ENCODE data around the gene ST7L. TPM values are rescaled to one million over a fixed set of nuclear protein-coding genes. Genes with fewer than 3 reads are reported as not detected.
A peak's percentile ranks its signal among the peaks of the same experiment; 100 is the strongest.

ST7L gene
- total and polyA plus RNA-seq, 9 of the 15 experiments (the other 6 are each of a cell fraction or from before 2014, with no cell fraction given), result 9.0 to 32.5 (median 26.6) TPM

GRCh38 chr1:112618721-112619517, at the start of gene ST7L (continued):
- TF ChIP-seq BRCA1 (IDR thresholded peaks at IDR 0.05) (no peak), BRCA1 (CRISPR knock-in tag; IDR thresholded peaks at IDR 0.05) (0 out of 2 replicates have a peak, but pooled peaks have one; percentile 62), ETV6 (IDR thresholded peaks at IDR 0.05; ENCODE audit: borderline replicate concordance in 1 of 2, low read depth in 2 of 2, low read length in 1 of 2) (no peak), ETV6 (CRISPR knock-in tag; IDR thresholded peaks at IDR 0.05; ENCODE audit: borderline replicate concordance) (no peak), MEF2A (IDR thresholded peaks at IDR 0.05; ENCODE audit: control insufficient read depth, low read depth, low read length) (no peak), ATF7 (IDR thresholded peaks at IDR 0.05) (no peak), ESRRA (IDR thresholded peaks at IDR 0.05; ENCODE audit: borderline replicate concordance, low read depth) (no peak), TOE1 (IDR thresholded peaks at IDR 0.05; ENCODE audit: borderline replicate concordance) (peak; percentile 16; the same call in 1 of the 2 replicates), TOE1 (CRISPR knock-in tag; IDR thresholded peaks at IDR 0.05; ENCODE audit: borderline replicate concordance, low read depth) (peak; percentile 84), KLF1 (tag; IDR thresholded peaks at IDR 0.05) (no peak), ZNF217 (CRISPR knock-in tag; IDR thresholded peaks at IDR 0.05) (no peak), TBL1XR1 (IDR thresholded peaks at IDR 0.05; ENCODE audit: low read length in 2 of 2) (no peak), NCOA2 (IDR thresholded peaks at IDR 0.05; ENCODE audit: partially characterized antibody in 2 of 2) (no peak), ZNF224 (CRISPR knock-in tag; IDR thresholded peaks at IDR 0.05) (0 out of 2 replicates have a peak, but pooled peaks have one; percentile 68), WHSC1 (IDR thresholded peaks at IDR 0.05; ENCODE audit: low read length) (no peak), HBP1 (CRISPR knock-in tag; IDR thresholded peaks at IDR 0.05) (no peak), KLF13 (tag; IDR thresholded peaks at IDR 0.05; ENCODE audit: borderline replicate concordance, low read depth) (no peak), ZFX (CRISPR knock-in tag; IDR thresholded peaks at IDR 0.05) (no peak; the same call in 1 of the 2 replicates), HNRNPL (IDR thresholded peaks at IDR 0.05; ENCODE audit: low read depth, low read length) (no peak), BRD4 (IDR thresholded peaks at IDR 0.05) (peak; percentile 99), NR2C1 (IDR thresholded peaks at IDR 0.05) (no peak), NR2C1 (tag; IDR thresholded peaks at IDR 0.05) (peak; percentile 35; the same call in 1 of the 2 replicates), YY1 (IDR thresholded peaks at IDR 0.05; ENCODE audit: borderline replicate concordance in 1 of 3, control insufficient read depth in 1 of 3, extremely low read depth in 1 of 3, insufficient read depth in 3 of 3, insufficient read length in 1 of 3, insufficient replicate concordance in 2 of 3, low read depth in 1 of 3, low read length in 2 of 3) (peak; percentile 86 to 97 (median 93)), E2F8 (IDR thresholded peaks at IDR 0.05; ENCODE audit: low read depth, partially characterized antibody) (no peak), ZNF584 (CRISPR knock-in tag; IDR thresholded peaks at IDR 0.05; ENCODE audit: low read depth) (no peak)

All from K562 (cell line).